ENCODE measurements around the gene C1QL4.
"Not testable (repeated sequence)": the region's sequence is repeated elsewhere in the genome, so short reads cannot be mapped to it uniquely, and the experiment has no call there.

Gene C1QL4

GRCh38 chr12:49347311-49348193, 10.6 kb upstream of the C1QL4 start:
- peak; percentile 74 for DNase-seq

- DNase-seq, result no peak
Observed at GRCh38 chr12:49346659-49347310, 9.8 kb upstream of the C1QL4 start, which contains the start of gene DNAJC22. DNAJC22 (plus strand) TSS chr12:49346888; CDS start chr12:49348873, 1,985 bp downstream.

GRCh38 chr12:49345825-49346658, 9.1 kb upstream of the C1QL4 start:
- DNase-seq, result no peak

- no peak for DNase-seq
Observed at GRCh38 chr12:49345051-49345824, 8.2 kb upstream of the C1QL4 start.

- DNase-seq, result no peak
Observed at GRCh38 chr12:49344486-49345050, 7.6 kb upstream of the C1QL4 start.

- no peak for DNase-seq
Observed at GRCh38 chr12:49342914-49343731, 6.1 kb upstream of the C1QL4 start.

- peak; percentile 81 for DNase-seq
Observed at GRCh38 chr12:49342066-49342913, 5.3 kb upstream of the C1QL4 start.

GRCh38 chr12:49341777-49342065, 4.7 kb upstream of the C1QL4 start:
- no peak for DNase-seq

GRCh38 chr12:49340971-49341776, 4.2 kb upstream of the C1QL4 start:
- no peak for DNase-seq

GRCh38 chr12:49340095-49340870, 3.3 kb upstream of the C1QL4 start:
- DNase-seq, result no peak

- no peak for DNase-seq
Observed at GRCh38 chr12:49339464-49339861, 2.5 kb upstream of the C1QL4 start.

- DNase-seq, result no peak
Observed at GRCh38 chr12:49338830-49339463, 2.0 kb upstream of the C1QL4 start.

GRCh38 chr12:49335955-49336644, 888 bp downstream of the C1QL4 start:
- no peak for DNase-seq

GRCh38 chr12:49335118-49335954, 1.7 kb downstream of the C1QL4 start:
- no peak for DNase-seq

- DNase-seq, result no peak
Observed at GRCh38 chr12:49334681-49335080, 2.3 kb downstream of the C1QL4 start.

GRCh38 chr12:49334226-49334625, 2.8 kb downstream of the C1QL4 start:
- no peak for DNase-seq

- DNase-seq, result not testable (repeated sequence)
Observed at GRCh38 chr12:49333778-49334177, 3.2 kb downstream of the C1QL4 start.
